Ishikawa (cell line): ENCODE data around the gene FHL3.

Source experiments
- CEBPB ChIP-seq: IDR thresholded peaks from 2 replicates; pipeline ENCODE4 v1.6.1; 2012
- CREB1 ChIP-seq: IDR thresholded peaks from 2 replicates; pipeline ENCODE4 v1.6.1; 2012; ENCODE audit warnings: low read depth
- EGR1 ChIP-seq: IDR thresholded peaks from 2 replicates; pipeline ENCODE4 v1.6.1; 2012
- EP300 ChIP-seq: IDR thresholded peaks from 2 replicates; pipeline ENCODE4 v1.6.1; 2012; ENCODE audit warnings: borderline replicate concordance
- FOXM1 ChIP-seq: IDR thresholded peaks from 2 replicates; pipeline ENCODE4 v1.6.1; 2012; ENCODE audit warnings: low read depth, borderline replicate concordance
- RAD21 ChIP-seq: IDR thresholded peaks from 2 replicates; pipeline ENCODE4 v1.6.1; 2012; ENCODE audit warnings: low read depth
- TAF1 ChIP-seq: IDR thresholded peaks from 2 replicates; pipeline ENCODE4 v1.6.1; 2012; ENCODE audit warnings: low read depth, mild to moderate bottlenecking
- TEAD4 ChIP-seq: IDR thresholded peaks from 2 replicates; pipeline ENCODE4 v1.6.1; 2012
- YY1 ChIP-seq: IDR thresholded peaks from 2 replicates; pipeline ENCODE4 v1.6.1; 2012; ENCODE audit warnings: low read depth
- ZBTB7A ChIP-seq: IDR thresholded peaks from 2 replicates; pipeline ENCODE4 v1.6.1; 2012; ENCODE audit warnings: low read depth
- TF ChIP-seq, protein P1 (sequence below): IDR thresholded peaks from 2 replicates; pipeline ENCODE4 v1.6.1; 2012; ENCODE audit warnings: low read depth, mild to moderate bottlenecking
- TF ChIP-seq, protein P2 (sequence below): IDR thresholded peaks from 2 replicates; pipeline ENCODE4 v1.6.1; 2012
- TF ChIP-seq, protein P3 (sequence below): IDR thresholded peaks from 2 replicates; pipeline ENCODE4 v1.6.1; 2012

DNA sequence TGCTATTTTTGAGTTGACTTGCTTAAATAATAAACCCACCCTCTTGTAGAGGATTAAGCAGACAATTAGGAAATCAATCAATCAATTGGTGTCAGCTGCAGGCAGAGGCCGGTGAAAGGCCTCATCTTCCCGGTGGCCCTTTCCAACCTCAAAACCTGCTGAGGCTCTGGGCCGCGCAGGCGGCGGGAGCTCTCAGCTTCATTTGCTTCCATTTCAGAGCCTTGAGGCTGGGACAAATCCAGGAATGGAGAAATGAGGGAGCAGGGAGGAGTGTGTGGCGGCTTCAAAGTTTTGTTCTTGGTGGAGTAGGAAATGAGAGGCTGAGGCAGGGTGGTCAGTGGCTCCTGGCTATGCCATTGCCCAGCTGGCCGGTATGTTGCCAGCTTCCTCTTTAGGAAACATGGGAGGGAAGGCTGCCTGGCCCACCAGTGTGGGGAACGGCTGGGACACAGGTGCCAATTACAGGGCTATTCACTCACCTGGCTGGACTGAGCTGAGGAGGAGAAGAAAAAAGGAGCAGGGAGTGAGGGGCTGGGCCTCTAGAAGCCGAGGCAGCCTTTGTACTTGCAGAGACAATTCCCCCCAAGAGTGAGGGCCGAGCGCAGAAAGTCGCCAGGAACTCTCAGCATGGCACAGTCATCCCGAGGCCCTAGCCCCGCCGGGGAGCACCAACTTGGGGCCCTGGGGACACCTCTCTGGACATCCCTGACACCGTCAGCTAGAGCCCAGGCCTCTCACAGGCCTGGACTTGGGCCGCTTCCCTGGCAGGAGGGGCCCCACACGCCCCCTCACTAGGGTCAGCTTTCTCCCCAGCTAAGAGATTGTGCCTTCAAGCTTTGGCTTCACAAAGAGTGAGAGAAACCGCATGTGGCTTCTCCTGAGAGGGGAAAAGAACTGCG lies 36.9 kb upstream of the FHL3 start:
- TF ChIP-seq TEAD4 (no peak), EP300 (no peak), YY1 (no peak), CEBPB (no peak), EGR1 (no peak), CREB1 (no peak), FOXM1 (no peak), TAF1 (no peak), RAD21 (no peak), ZBTB7A (no peak)
- TF ChIP-seq, protein P1, sequence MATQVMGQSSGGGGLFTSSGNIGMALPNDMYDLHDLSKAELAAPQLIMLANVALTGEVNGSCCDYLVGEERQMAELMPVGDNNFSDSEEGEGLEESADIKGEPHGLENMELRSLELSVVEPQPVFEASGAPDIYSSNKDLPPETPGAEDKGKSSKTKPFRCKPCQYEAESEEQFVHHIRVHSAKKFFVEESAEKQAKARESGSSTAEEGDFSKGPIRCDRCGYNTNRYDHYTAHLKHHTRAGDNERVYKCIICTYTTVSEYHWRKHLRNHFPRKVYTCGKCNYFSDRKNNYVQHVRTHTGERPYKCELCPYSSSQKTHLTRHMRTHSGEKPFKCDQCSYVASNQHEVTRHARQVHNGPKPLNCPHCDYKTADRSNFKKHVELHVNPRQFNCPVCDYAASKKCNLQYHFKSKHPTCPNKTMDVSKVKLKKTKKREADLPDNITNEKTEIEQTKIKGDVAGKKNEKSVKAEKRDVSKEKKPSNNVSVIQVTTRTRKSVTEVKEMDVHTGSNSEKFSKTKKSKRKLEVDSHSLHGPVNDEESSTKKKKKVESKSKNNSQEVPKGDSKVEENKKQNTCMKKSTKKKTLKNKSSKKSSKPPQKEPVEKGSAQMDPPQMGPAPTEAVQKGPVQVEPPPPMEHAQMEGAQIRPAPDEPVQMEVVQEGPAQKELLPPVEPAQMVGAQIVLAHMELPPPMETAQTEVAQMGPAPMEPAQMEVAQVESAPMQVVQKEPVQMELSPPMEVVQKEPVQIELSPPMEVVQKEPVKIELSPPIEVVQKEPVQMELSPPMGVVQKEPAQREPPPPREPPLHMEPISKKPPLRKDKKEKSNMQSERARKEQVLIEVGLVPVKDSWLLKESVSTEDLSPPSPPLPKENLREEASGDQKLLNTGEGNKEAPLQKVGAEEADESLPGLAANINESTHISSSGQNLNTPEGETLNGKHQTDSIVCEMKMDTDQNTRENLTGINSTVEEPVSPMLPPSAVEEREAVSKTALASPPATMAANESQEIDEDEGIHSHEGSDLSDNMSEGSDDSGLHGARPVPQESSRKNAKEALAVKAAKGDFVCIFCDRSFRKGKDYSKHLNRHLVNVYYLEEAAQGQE: no peak
- TF ChIP-seq, protein P2, sequence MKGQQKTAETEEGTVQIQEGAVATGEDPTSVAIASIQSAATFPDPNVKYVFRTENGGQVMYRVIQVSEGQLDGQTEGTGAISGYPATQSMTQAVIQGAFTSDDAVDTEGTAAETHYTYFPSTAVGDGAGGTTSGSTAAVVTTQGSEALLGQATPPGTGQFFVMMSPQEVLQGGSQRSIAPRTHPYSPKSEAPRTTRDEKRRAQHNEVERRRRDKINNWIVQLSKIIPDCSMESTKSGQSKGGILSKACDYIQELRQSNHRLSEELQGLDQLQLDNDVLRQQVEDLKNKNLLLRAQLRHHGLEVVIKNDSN: no peak
- TF ChIP-seq, protein P3, sequence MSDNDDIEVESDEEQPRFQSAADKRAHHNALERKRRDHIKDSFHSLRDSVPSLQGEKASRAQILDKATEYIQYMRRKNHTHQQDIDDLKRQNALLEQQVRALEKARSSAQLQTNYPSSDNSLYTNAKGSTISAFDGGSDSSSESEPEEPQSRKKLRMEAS: no peak
